ENCODE measurements around the gene PDLIM5. TPM values are rescaled to one million over a fixed set of nuclear protein-coding genes. Genes with fewer than 3 reads are reported as not detected.
"Not testable (repeated sequence)": the region's sequence is repeated elsewhere in the genome, so short reads cannot be mapped to it uniquely, and the experiment has no call there.

Gene PDLIM5
- total and polyA plus RNA-seq, 7 donors, result 215 to 840 (median 480) TPM

DNA sequence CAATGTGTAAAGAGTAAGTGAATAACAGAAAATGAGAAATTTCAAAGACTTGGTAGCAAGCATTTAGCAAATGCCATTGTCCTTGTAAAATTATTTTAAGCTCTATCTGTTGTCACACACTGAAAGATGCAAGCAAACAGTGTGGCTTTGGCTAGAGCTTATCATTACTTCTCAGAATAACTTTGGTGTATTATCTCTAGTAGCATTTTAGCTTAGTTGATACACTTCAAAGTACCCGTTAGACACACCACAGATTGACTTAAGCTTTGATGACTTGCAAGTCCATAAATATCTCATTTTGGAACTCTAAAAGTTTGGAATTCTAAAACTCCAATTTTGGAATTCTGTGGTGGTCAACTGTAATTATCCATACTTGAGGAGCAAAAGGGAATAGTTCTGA, 98.6 kb downstream of the PDLIM5 start:
- 39 to 80% (median 50%) methylated on average over 1 of the region's 1 CpG for WGBS, 3 donors
- H3K27me3 ChIP-seq (ENCODE audit: insufficient read depth in 3 of 3, low read length in 2 of 3), result no peaks in the 10 kb centered on the region
- no peak for DNase-seq
- H3K9me3 ChIP-seq, result no peaks in the 10 kb centered on the region
- peaks cover 33% of the 10 kb centered on the region for H3K4me1 ChIP-seq
- no peak overlapping the region for H3K4me3 ChIP-seq
- H3K27ac ChIP-seq, result peak overlapping the region; percentile 83
- intact Hi-C loops (cut with DNase I), result no loop called here
- TF ChIP-seq CTCF (IDR thresholded peaks at IDR 0.05), result no peak
- ATAC-seq, result no peak
- peaks cover 0 to 16% of the 10 kb centered on the region in 2 donors for H3K36me3 ChIP-seq (ENCODE audit: insufficient read depth in 1 of 2, low read depth in 1 of 2)

DNA sequence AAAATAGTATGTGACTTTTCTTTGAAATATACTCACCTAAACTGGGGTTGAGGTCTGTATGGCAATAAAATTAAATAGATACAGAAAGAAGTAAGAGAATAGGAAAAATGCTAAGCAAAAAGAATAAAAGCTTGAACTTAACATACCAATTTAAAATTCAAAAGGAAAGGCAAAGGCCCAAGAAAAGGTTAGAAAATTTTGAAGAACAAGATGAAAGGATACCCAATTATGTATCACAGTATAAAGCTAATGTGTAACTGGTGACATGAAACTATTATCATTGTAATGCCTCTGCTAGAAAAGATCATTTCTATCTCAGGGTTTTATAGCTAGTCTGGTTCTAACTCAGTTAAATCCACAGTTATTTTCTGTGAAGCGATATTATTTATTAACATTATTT, 99.1 kb downstream of the PDLIM5 start:
- 98 to 100% (median 98%) methylated on average over 1 of the region's 1 CpG for WGBS, 3 donors
- intact Hi-C loops (cut with DNase I), result no loop called here
- no peaks in the 10 kb centered on the region for H3K27me3 ChIP-seq (ENCODE audit: insufficient read depth in 3 of 3, low read length in 2 of 3)
- peaks cover 0 to 16% of the 10 kb centered on the region in 2 donors for H3K36me3 ChIP-seq (ENCODE audit: insufficient read depth in 1 of 2, low read depth in 1 of 2)
- no peak overlapping the region for H3K4me3 ChIP-seq
- TF ChIP-seq CTCF (IDR thresholded peaks at IDR 0.05), result no peak
- no peaks in the 10 kb centered on the region for H3K9me3 ChIP-seq
- no peak for ATAC-seq
- H3K27ac ChIP-seq, result peak overlapping the region; percentile 83
- DNase-seq, result no peak
- peaks cover 28% of the 10 kb centered on the region for H3K4me1 ChIP-seq

DNA sequence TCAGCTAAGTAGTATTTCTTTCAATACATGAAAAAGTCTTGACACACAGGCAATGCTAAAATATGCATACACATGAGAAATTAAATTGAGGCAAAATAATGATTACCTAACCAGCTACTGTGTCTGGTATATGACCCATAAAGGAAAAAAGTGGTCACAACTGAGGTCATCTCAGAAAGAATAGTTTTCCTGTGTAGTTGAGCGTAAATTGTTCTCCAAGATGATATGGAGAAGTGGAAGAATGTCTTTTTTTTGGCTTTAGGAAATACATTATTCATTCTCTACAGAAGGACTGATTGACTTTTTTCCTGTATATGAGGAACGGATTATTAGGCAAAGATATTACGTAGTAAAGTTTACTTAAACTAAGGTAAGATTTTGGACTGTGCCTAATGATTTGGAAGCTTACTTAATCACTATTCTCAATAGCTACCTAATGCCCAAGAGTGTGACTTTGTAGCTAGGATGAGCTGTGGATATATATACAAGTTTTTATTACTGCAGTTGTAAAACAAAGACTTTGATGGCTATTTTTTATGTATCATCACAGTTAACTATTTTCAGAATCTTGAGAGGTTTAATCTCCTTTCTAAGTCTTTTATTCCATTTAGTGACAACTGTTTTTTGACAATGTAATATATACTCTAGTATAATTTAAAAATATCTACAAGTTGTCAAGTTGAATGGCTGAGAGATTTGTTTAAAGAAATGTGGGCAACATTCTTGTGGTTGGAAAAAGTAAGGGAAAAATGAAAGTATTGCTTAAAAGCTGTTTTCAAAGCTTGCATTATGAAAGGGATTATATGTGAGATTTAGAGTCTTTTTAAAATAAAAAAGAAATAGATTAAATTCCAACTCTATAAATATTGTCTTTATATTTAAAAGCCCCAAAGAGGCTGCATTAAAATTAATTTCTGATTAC, 100.2 kb downstream of the PDLIM5 start:
- Histone ChIP-seq H3K4me3 (no peak overlapping the region), H3K27me3 (ENCODE audit: insufficient read depth in 3 of 3, low read length in 2 of 3) (no peaks in the 10 kb centered on the region), H3K27ac (peak overlapping the region; percentile 83), H3K36me3 (ENCODE audit: insufficient read depth in 1 of 2, low read depth in 1 of 2) (peaks cover 0 to 16% of the 10 kb centered on the region in 2 donors), H3K4me1 (peaks cover 24% of the 10 kb centered on the region), H3K9me3 (no peaks in the 10 kb centered on the region)
- no peak for ATAC-seq
- whole genome bisulfite sequencing, 3 donors, result 80 to 90% (median 90%) methylated on average over 3 of the region's 3 CpGs
- intact Hi-C loops (cut with DNase I), result no loop called here
- no peak for TF ChIP-seq CTCF (IDR thresholded peaks at IDR 0.05)
- no peak for DNase-seq

GRCh38 chr4:94556047-94556446, 104.3 kb downstream of the PDLIM5 start:
- peaks cover 29% of the 10 kb centered on the region for H3K4me1 ChIP-seq
- ATAC-seq; H3K27ac ChIP-seq; intact Hi-C loops (cut with DNase I); DNase-seq; H3K9me3 ChIP-seq; H3K4me3 ChIP-seq; H3K36me3 ChIP-seq (ENCODE audit: insufficient read depth in 1 of 2, low read depth in 1 of 2); H3K27me3 ChIP-seq (ENCODE audit: insufficient read depth in 3 of 3, low read length in 2 of 3): not testable (repeated sequence)
- 88 to 96% (median 95%) methylated on average over 2 to 4 of the region's 4 CpGs for WGBS, 3 donors

- 57% methylated on average over 1 of the region's 1 CpG; no CpG with 5 or more reads in 2 of the 3 donors for WGBS, 3 donors
- H3K36me3 ChIP-seq (ENCODE audit: insufficient read depth in 1 of 2, low read depth in 1 of 2); intact Hi-C loops (cut with DNase I); DNase-seq; H3K9me3 ChIP-seq; ATAC-seq; H3K4me3 ChIP-seq; H3K27me3 ChIP-seq (ENCODE audit: insufficient read depth in 3 of 3, low read length in 2 of 3): not testable (repeated sequence)
- H3K4me1 ChIP-seq, result peaks cover 45% of the 10 kb centered on the region
- H3K27ac ChIP-seq, result peak overlapping the region; percentile 62
Measured at GRCh38 chr4:94557632-94558031, 105.9 kb downstream of the PDLIM5 start.
